BLaER1 (cell line): ENCODE measurements around the gene HDLBP.
"Not testable (repeated sequence)": the region's sequence is repeated elsewhere in the genome, so short reads cannot be mapped to it uniquely, and the experiment has no call there.

Source experiments
- H3K27ac ChIP-seq: shearing (Covaris generic); formaldehyde crosslinking; 2 replicates; pipeline ENCODE4 v1.8.1; 2022
- H3K27me3 ChIP-seq: shearing (Covaris generic); formaldehyde crosslinking; 2 replicates; pipeline ENCODE4 v1.8.1; 2022
- H3K36me3 ChIP-seq: shearing (Covaris generic); formaldehyde crosslinking; 2 replicates; pipeline ENCODE4 v1.8.1; 2022
- H3K4me1 ChIP-seq: shearing (Covaris generic); formaldehyde crosslinking; 2 replicates; pipeline ENCODE4 v1.8.1; 2022
- H3K4me2 ChIP-seq: shearing (Covaris generic); formaldehyde crosslinking; 2 replicates; pipeline ENCODE4 v1.8.1; 2022
- H3K4me3 ChIP-seq: shearing (Covaris generic); formaldehyde crosslinking; 2 replicates; pipeline ENCODE4 v1.8.1; 2022
- H3K9ac ChIP-seq: shearing (Covaris generic); formaldehyde crosslinking; 2 replicates; pipeline ENCODE4 v1.8.1; 2022
- H3K9me3 ChIP-seq: shearing (Covaris generic); formaldehyde crosslinking; 2 replicates; pipeline ENCODE4 v1.8.1; 2022
- H4K20me1 ChIP-seq: shearing (Covaris generic); formaldehyde crosslinking; 2 replicates; pipeline ENCODE4 v1.8.1; 2022
- Cebpa-rat ChIP-seq: shearing (Covaris generic); IDR thresholded peaks from 2 replicates; pipeline ENCODE4 v1.8.1; 2022

Gene HDLBP

GRCh38 chr2:241279413-241279812, 36.1 kb downstream of the HDLBP start:
- no peaks in the 10 kb centered on the region for H3K36me3 ChIP-seq
- peaks cover 16% of the 10 kb centered on the region for H3K9me3 ChIP-seq
- no peak overlapping the region for H3K27ac ChIP-seq
- peaks cover 70% of the 10 kb centered on the region for H4K20me1 ChIP-seq
- peak overlapping the region; percentile 26; the same call in 1 of the 2 replicates for H3K4me2 ChIP-seq
- H3K4me3 ChIP-seq = no peak overlapping the region
- TF ChIP-seq Cebpa-rat = peak; percentile 60; the same call in 1 of the 2 replicates
- no peak overlapping the region for H3K9ac ChIP-seq
- peaks cover 6% of the 10 kb centered on the region; the same call in 1 of the 2 replicates for H3K27me3 ChIP-seq
- peaks cover 19% of the 10 kb centered on the region for H3K4me1 ChIP-seq

- not testable (repeated sequence) for H3K4me3 ChIP-seq, H3K36me3 ChIP-seq, H3K4me2 ChIP-seq, H3K27ac ChIP-seq, H3K9ac ChIP-seq
- peaks cover 71% of the 10 kb centered on the region for H4K20me1 ChIP-seq
- H3K27me3 ChIP-seq = peaks cover 17% of the 10 kb centered on the region
- H3K4me1 ChIP-seq = peaks cover 15% of the 10 kb centered on the region
- peaks cover 16% of the 10 kb centered on the region for H3K9me3 ChIP-seq
Observed at GRCh38 chr2:241278306-241278705, 37.2 kb downstream of the HDLBP start.

- Histone ChIP-seq H3K4me2 (no peak overlapping the region), H3K9me3 (peaks cover 16% of the 10 kb centered on the region), H3K4me1 (peaks cover 28% of the 10 kb centered on the region), H4K20me1 (peaks cover 70% of the 10 kb centered on the region), H3K36me3 (no peaks in the 10 kb centered on the region), H3K27me3 (peaks cover 40% of the 10 kb centered on the region), H3K27ac (no peak overlapping the region), H3K4me3 (no peak overlapping the region), H3K9ac (no peak overlapping the region)
- no peak for TF ChIP-seq Cebpa-rat
Observed at GRCh38 chr2:241275910-241276309, 39.6 kb downstream of the HDLBP start.

GRCh38 chr2:241275504-241275903, 40.0 kb downstream of the HDLBP start:
- no peak overlapping the region for H3K9ac ChIP-seq
- H3K27me3 ChIP-seq = peaks cover 44% of the 10 kb centered on the region
- H3K9me3 ChIP-seq = peaks cover 16% of the 10 kb centered on the region
- no peak overlapping the region for H3K4me3 ChIP-seq
- H4K20me1 ChIP-seq = peaks cover 70% of the 10 kb centered on the region
- H3K4me2 ChIP-seq = no peak overlapping the region
- no peak for TF ChIP-seq Cebpa-rat
- H3K27ac ChIP-seq = no peak overlapping the region
- no peaks in the 10 kb centered on the region for H3K36me3 ChIP-seq
- H3K4me1 ChIP-seq = peaks cover 33% of the 10 kb centered on the region

GRCh38 chr2:241274127-241274526, 41.3 kb downstream of the HDLBP start:
- no peak overlapping the region for H3K4me3 ChIP-seq
- peaks cover 9% of the 10 kb centered on the region for H3K36me3 ChIP-seq
- no peak for TF ChIP-seq Cebpa-rat
- no peak overlapping the region for H3K9ac ChIP-seq
- H3K4me2 ChIP-seq = no peak overlapping the region
- peaks cover 44% of the 10 kb centered on the region for H3K27me3 ChIP-seq
- H3K9me3 ChIP-seq = peaks cover 16% of the 10 kb centered on the region
- H3K27ac ChIP-seq = no peak overlapping the region
- peaks cover 73% of the 10 kb centered on the region for H4K20me1 ChIP-seq
- H3K4me1 ChIP-seq = peaks cover 34% of the 10 kb centered on the region

GRCh38 chr2:241273210-241274020, 42.1 kb downstream of the HDLBP start:
- Histone ChIP-seq H4K20me1 (peaks cover 80% of the 10 kb centered on the region), H3K27me3 (peaks cover 44% of the 10 kb centered on the region), H3K4me3 (peak overlapping the region; percentile 88), H3K9me3 (peaks cover 16% of the 10 kb centered on the region), H3K36me3 (peaks cover 16% of the 10 kb centered on the region), H3K27ac (no peak overlapping the region; the same call in 1 of the 2 replicates), H3K9ac (peak overlapping the region; percentile 69), H3K4me1 (peaks cover 37% of the 10 kb centered on the region), H3K4me2 (peak overlapping the region; percentile 87)
- no peak for TF ChIP-seq Cebpa-rat

- peaks cover 37% of the 10 kb centered on the region for H3K4me1 ChIP-seq
- H3K36me3 ChIP-seq = peaks cover 25% of the 10 kb centered on the region
- H3K27me3 ChIP-seq = peaks cover 44% of the 10 kb centered on the region
- peak overlapping the region; percentile 88 for H3K9ac ChIP-seq
- peak overlapping the region; percentile 84 for H3K27ac ChIP-seq
- TF ChIP-seq Cebpa-rat = no peak
- H3K4me2 ChIP-seq = peak overlapping the region; percentile 87
- H4K20me1 ChIP-seq = peaks cover 88% of the 10 kb centered on the region
- H3K9me3 ChIP-seq = peaks cover 16% of the 10 kb centered on the region
- peak overlapping the region; percentile 88 for H3K4me3 ChIP-seq
Observed at GRCh38 chr2:241272303-241273209, 42.9 kb downstream of the HDLBP start.

GRCh38 chr2:241271706-241272302, 43.7 kb downstream of the HDLBP start:
- H3K27ac ChIP-seq = peak overlapping the region; percentile 84
- H3K9me3 ChIP-seq = peaks cover 16% of the 10 kb centered on the region
- peaks cover 33% of the 10 kb centered on the region for H3K36me3 ChIP-seq
- peak overlapping the region; percentile 88 for H3K9ac ChIP-seq
- H4K20me1 ChIP-seq = peaks cover 88% of the 10 kb centered on the region
- H3K4me3 ChIP-seq = peak overlapping the region; percentile 88
- TF ChIP-seq Cebpa-rat = no peak
- peaks cover 37% of the 10 kb centered on the region for H3K4me1 ChIP-seq
- H3K27me3 ChIP-seq = peaks cover 44% of the 10 kb centered on the region
- peak overlapping the region; percentile 75 for H3K4me2 ChIP-seq

- TF ChIP-seq Cebpa-rat = no peak
- Histone ChIP-seq H3K4me1 (peaks cover 37% of the 10 kb centered on the region), H4K20me1 (peaks cover 95% of the 10 kb centered on the region)
Observed at GRCh38 chr2:241270531-241270930, 44.9 kb downstream of the HDLBP start.

More at GRCh38 chr2:241270531-241270930, 44.9 kb downstream of the HDLBP start:
- Histone ChIP-seq H3K9me3 (peaks cover 7% of the 10 kb centered on the region), H3K9ac (no peak overlapping the region), H3K27me3 (peaks cover 44% of the 10 kb centered on the region), H3K4me3 (no peak overlapping the region), H3K4me2 (peak overlapping the region; percentile 75), H3K36me3 (peaks cover 45% of the 10 kb centered on the region), H3K27ac (no peak overlapping the region)
